HL-60/S4 treated with phorbol 12-myristate 13-acetate at 8.2 ng/mL for 4 days and 3 days (cell line): Measurements from ENCODE around the gene CNTN5.

ENCODE experiments used
- in situ Hi-C: fragments of 300-500 bp; cut with MboI; formaldehyde crosslinking; loops from 2 replicates; pipeline ENCODE4 v1.15.0; 2022; ENCODE audit warnings: low sequenced_read_pairs

Gene CNTN5

DNA sequence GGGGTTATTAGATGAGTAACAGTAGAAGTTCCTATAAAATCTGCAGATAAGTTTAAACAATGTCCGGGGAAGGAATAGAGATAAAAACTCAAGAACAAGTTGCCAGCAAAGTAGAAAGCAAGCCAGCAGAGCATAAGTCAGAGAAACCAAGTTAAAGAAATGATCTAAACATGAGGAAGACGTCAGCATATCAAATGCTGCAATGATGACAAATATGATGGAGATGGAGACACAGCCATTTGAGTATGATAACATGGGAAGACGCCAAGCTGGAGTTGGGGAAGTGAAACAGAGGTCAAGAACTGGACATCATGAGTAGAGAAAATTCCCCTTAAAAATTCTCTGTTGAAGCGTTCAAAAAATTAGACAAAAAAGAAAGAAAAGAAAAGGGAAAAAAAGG lies 571.5 kb downstream of the CNTN5 start:
- in situ Hi-C loops, result no loop called here

DNA sequence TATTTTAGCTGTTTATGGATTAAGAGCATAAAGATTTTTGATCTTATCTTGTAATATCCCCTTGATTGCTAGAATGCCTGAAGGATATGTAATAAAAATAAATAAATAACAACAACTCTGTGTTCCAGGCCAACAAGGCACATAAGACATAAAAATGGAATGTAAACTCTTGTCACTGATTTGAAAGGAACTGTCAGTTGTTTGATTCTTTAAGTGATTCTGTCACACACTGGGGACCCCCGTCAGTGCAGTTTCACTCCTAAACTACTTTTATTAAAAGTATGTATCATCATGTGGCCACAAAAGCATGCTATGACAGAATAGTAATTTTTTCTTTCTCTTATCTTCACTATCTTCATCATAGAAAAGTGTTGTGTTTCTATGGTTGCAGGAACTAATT lies 572.4 kb downstream of the CNTN5 start:
- in situ Hi-C loops, result no loop called here

DNA sequence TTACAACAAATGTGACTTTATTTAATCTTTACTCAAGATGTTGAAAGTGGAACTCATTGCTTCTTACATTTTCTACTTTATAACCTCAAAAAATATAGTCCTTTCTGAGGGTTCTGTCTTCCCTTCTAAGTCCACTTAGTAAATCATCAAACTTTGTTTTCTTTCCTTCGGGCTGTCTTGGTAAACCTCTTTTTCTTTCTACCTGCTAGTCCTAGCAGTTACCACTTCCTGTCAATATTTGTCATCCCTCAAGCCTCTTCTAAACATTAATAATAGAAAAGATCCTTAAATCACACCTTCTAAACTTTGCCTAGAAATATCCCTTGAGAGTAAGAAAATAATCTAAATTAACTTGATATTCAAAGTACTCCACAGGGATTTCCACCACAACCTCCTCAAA lies 580.4 kb downstream of the CNTN5 start:
- in situ Hi-C loops, result no loop called here

DNA sequence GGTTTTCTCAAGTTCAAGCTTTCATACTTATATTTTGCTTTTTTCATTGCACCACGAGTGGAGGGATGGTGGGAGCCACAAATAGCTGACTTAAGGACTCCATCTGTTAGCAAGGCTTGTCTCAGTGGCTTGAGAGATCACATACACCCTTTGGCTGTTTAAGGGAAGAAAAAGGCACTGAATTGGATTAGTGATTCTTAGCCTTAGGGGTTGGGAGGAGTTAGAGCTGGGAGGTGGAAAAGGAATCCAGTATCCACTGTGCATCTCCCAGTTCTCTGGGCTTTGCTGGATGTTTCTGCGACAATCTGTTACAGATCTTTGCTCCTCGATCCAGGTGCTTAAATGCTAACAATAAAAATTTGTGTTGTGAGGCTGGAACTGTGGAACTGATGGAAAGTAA lies 593.6 kb downstream of the CNTN5 start:
- in situ Hi-C loops, result no loop called here

DNA sequence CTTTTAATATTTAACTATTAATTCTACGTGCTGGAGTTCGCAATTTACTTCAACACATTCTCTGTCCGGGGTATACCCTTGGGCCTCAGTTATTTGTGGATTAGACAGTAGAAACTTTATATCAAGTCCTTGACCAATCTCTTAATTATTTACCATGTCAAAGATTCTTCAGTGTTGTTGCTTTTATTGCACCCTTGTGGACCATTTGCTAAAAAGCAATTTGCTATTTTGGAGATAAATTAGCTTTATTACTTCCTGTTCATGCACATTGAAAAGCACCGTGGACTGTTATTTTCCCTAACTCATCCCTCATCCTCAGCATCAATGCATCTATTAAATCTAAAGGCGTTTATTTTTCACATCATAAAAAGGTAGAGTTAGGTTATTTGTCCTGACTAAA lies 609.9 kb downstream of the CNTN5 start:
- in situ Hi-C loops, result no loop called here

DNA sequence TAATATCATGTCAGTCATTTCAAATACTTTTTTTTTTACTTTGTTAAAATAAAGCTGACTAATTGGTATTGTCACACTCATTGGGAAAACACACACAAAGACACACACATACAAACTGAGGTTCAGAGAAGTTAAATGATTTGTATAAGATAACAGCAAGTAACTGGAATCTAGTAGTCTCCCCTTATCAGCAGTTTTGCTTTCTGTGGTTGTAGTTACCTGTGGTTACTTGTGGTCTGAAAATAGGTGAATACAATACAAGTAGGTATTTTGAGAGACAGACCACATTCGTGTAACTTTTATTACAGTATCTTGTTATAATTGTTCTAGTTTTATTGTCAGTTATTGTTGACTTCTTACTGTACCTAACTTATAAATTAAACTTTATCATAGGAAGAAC lies 610.9 kb downstream of the CNTN5 start:
- in situ Hi-C loops, result no loop called here

DNA sequence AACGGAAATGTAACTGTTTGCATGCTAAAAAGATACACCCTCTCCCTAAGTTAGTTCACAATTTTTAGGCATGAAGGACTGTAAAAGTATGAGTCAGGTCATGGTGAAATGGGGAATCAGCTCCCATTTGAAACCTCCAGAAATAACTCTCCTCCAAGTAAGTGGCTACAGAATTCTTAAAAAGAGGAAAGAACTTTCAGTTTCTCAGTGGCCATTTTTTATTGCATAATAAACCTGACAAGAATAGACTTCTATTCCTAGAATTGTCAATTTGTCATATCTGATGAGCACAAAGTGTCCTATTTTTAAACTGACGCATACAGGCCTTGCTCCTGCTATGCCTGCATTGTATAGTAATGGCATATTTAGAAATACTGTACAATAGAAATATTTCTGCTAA lies 612.2 kb downstream of the CNTN5 start:
- in situ Hi-C loops, result no loop called here

DNA sequence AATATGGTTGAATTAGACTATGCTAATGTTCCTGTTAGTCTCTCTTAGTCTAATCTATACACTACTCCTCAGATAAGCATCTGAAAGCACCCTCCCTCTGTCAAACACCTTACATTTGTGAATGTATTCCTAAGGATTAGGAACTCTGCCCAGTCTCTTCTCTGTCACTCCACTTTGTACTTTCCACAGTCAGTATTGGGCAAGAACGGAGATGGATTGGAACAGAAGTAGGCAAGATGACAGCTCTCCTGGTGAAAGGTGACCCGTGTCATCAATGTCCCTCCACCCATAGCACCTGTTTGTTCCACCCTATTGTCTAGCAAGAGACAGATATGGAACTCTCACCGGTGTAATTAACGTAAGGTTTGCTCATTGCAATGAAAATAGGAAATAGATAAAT lies 613.8 kb downstream of the CNTN5 start:
- in situ Hi-C loops, result no loop called here

DNA sequence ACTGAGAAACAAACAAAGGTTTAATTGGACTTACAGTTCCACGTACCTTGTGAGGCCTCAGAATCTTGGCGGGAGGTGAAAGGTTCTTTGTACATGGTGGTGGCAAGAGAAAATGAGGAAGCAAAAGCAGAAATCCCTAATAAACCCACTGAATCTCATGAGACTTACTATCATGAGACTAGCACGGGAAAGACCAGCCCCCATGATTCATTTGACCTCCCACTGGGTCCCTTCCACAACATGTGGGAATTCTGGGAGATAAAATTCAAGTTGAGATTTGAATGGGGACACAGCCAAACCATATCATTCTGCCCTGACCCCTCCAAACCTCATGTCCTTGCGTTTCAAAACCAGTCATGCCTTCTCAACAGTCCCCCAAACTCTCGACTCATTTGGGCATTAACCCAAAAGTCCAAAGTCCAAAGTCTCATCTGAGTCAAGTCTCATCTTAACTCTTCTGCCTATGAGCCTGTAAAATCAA lies 617.4 kb downstream of the CNTN5 start:
- in situ Hi-C loops, result no loop called here

DNA sequence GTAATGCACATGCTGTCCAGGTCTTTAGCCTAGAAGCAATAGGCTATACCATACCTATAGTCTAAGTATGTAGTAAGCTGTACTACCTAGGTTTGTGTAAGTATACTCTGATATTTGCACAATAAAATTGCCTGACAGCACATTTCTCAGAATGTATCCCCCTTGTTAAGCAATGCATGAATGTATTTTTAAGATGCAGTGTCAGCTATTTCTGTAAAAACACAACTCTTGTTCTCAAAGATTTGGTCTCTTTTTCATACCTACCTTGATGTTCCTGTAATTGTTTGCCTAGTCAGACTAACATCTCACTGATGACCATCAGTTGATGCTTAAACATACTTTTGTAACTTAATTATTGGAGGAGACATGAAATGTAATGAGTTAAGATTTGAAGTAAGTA lies 619.9 kb downstream of the CNTN5 start:
- in situ Hi-C loops, result no loop called here

DNA sequence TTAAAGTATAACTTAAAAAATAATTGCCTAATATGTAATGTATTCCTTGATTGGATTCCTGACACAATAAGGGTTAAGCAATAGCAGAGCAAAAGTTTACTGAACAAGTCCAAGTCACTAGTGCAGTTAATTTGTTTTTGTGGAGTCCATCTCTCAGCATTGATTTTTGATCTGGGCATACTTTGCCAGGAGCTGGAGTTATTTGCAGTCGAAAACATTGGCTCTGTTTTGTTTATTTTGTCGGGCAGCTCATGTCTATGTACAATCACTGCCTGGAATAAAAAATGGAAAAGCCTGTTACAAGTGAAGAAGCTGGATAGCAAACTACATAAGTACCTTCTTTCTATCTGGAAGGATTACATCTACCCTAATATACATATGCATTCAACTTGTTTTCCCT lies 625.2 kb downstream of the CNTN5 start:
- in situ Hi-C loops, result no loop called here

DNA sequence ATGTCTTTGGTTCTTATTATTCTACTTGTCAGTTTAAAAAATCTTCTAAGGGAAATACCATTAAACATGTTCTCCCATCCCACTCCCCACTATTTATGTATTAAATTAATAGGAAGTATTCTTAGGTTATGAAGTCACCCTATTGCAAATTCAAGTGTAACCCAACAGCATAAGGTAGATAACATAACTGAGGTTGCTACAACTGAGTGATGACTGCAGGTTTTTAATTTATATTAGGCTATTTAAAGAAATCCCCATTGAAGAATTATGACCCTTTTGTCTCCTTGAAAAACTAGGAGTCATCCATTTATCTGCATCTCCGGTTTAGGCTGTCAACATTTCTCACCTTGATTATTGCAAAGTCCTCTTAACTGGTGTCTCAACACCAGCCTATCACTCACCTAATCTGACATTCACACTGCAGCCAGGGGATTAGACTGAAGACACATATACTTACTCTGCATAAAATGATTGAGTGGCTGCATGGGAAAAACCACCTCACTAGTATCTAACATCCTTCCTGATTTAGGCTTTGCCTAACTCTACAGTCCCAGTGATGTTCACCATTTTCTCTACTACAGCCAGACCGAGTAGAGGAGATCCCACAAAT lies 649.4 kb downstream of the CNTN5 start:
- in situ Hi-C loops, result no loop called here

DNA sequence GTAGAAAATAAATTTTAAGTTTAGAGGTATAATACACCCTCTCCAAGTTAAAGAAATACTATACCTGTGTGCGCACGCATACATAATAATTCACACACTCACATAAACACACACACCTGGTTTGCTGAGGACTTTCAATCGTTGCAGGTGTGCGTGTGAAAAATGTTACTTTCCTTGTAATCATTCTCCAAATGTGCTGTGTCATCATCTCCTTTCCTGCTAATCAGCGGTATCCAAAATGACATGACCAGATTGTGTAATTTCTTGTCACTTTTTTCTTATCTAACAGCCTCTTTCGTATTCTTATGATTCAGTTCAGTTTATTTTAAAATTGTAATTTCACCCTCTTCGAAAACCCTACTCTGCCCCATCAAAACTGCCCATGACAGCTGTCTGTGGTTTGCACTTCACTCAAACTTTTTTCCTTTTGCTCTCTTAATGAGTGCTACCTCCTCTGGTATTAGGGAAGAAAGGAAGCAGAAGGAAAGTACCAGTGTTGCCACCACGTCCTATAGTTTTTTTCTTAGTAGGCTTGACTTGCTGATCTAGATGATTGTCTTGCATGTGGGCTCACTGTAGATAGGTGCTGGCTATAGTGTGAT lies 651.2 kb downstream of the CNTN5 start:
- in situ Hi-C loops, result no loop called here

DNA sequence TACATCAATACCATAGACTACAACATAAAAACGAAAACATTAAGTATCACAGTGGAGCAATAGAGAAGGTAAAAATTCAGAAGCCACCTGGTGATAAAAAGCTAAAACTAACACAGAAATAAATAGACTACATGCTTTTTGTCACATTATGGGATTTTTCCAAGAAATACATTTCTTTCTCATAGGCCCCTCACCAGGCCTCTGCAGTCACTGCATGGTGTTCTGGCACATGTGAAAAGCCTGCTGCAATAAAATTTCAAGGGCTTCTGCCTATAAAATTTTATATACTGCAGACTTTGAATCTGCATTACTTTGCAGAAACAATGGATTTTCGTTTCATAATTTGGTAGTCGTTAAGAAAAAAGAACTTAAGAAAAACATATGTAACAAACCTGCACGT lies 655.5 kb downstream of the CNTN5 start:
- in situ Hi-C loops, result no loop called here

DNA sequence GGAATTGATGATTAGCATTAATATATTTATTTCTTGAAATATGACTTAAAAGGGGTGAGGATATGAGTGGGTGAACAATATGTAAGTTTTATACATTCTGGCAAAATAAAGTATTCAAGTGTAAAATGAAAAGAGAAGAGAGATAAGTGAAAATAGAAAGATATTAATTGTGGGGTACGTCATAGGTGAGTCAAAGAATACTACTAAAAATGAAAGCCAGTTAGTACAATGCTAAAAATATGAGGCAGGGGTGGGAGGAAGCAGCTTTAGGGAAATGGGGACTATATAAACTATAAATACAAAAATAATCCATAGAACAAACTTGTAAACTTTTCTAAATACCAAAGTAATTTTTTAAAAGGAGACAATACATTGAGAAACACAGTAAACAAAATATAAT lies 661.4 kb downstream of the CNTN5 start:
- in situ Hi-C loops, result no loop called here

DNA sequence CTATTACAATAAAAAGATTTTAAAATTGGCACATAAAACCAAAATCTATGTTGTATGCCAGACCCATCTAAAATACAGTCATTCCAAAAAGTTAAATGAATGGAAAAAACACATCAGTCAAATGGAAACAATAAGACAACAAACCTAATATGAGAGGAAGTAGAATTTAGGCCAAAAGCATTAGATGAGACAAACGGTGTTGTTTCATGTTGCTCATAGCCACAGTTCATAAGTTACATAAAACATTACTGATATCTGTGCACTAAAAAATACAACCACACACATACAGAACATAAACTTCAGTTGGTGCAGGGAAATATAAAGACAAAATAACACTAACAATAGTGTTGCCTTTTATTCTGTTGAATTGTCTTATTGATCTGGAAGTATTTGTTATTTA lies 661.9 kb downstream of the CNTN5 start:
- in situ Hi-C loops, result no loop called here

DNA sequence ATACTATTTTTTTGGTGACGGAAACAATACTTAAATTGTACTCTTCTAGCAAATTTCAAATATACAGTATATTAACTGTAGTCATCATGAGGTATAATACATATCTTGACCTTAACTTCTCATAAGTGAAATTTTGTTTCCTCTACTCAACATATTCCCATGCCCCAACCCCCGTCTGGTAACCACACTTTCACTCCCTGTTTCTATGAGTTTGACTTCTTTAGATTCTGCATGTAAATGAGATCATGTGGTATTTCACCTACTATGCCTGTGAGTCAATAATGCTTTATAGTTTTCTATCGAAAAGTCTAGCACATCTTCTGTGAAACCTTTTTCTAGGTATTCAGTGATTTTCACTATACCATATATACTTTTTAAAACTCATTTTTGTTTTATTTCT lies 663.2 kb downstream of the CNTN5 start:
- in situ Hi-C loops, result no loop called here

DNA sequence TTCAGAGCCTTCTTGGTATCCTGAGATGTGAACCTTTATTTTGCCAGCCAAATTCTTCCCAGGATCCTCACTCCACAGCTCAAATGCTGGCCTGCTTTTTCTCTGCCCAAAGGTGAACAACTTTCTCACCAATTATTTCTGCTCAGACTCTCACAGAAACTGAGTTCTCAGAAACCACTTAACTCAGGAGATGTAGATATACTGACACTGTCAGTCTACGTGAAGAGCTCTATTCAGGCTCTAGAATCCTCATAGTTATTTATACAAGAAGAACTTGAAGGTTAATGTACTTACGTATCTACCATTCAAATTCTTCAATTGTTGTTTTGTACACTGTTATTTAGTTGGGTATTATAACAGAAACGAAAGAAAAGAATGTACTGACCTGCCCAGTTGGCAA lies 666.1 kb downstream of the CNTN5 start:
- in situ Hi-C loops, result no loop called here

DNA sequence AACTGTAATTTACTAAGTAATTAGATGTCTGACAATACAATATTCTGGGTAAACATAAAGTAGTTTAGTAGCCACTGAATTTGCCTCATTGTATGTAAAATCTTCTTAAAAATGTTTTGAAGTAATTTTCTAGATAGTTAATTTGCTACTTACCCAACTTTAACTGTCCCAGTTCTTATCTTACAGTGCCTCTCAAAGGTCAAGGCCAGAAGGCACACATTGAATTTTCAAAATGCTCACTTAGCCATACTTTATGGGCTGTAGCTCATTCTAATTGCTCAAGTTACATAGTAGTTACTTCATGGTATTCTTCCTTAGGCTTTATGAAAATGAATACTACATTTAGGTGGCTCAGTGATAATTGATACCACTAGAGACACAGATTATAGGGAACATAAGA lies 666.6 kb downstream of the CNTN5 start:
- in situ Hi-C loops, result no loop called here

DNA sequence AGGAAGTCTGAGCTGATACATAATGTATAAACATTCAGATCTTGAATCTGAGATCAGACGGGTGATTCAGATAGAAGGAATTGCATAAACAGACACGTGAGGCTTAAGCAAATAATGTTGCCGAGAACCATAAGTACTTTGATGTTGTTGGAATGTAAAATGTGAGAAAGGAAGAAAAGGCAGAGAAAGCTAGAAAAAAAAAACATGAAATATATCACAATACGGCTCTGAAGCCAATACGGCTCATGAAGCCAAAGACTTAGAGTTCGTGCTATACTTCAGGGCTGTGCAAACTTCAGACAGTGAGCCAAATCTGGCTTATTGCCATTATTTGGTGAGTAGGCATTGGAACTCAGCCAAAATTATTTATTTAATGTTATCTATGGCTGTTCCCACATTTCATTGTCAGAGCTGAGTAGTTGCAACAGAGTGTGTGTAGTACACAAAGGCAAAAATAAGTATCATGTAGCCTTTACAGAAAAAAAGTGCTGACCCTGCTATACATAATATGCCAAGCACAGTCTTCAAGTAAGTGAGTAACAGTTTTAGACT lies 673.3 kb downstream of the CNTN5 start:
- in situ Hi-C loops, result no loop called here

DNA sequence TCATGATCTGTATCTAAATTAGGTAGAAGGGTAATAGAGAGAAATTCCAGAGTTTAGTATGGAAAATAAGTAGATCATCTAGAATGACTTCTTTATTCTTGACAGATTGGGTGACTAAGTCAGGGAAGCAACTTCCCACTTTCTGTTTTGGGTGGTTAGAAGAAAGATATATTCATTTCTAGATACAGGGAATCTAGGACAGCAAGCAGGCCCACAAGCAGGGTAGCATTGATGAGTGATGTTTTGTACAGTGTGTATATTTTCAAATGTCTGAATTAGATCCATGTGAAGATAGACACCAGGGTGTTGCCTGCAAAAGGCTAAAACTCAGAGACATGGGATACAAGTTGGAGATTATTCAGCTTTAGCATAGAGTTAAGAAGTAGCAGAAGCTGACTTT lies 674.4 kb downstream of the CNTN5 start:
- in situ Hi-C loops, result no loop called here

DNA sequence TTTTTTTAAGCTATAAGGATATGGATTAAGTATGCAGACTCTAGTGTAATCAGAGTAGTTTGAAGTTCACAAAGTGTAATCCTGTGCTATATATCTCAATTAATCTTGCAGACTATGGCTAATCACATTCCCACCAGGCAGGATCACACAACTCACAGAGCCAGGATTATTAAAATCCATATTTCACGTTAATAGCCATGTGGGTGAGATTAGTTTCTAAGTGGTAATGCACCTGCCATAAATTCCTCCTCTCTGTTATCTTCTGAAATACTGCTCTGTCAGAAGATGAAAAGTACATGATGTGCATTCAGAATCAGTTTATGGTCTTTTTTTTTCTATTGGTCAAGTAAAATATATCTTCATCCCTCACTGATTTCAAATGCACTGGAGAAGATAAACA lies 686.1 kb downstream of the CNTN5 start:
- in situ Hi-C loops, result no loop called here
